Measurements from ENCODE around the gene LILRB3.

DNA sequence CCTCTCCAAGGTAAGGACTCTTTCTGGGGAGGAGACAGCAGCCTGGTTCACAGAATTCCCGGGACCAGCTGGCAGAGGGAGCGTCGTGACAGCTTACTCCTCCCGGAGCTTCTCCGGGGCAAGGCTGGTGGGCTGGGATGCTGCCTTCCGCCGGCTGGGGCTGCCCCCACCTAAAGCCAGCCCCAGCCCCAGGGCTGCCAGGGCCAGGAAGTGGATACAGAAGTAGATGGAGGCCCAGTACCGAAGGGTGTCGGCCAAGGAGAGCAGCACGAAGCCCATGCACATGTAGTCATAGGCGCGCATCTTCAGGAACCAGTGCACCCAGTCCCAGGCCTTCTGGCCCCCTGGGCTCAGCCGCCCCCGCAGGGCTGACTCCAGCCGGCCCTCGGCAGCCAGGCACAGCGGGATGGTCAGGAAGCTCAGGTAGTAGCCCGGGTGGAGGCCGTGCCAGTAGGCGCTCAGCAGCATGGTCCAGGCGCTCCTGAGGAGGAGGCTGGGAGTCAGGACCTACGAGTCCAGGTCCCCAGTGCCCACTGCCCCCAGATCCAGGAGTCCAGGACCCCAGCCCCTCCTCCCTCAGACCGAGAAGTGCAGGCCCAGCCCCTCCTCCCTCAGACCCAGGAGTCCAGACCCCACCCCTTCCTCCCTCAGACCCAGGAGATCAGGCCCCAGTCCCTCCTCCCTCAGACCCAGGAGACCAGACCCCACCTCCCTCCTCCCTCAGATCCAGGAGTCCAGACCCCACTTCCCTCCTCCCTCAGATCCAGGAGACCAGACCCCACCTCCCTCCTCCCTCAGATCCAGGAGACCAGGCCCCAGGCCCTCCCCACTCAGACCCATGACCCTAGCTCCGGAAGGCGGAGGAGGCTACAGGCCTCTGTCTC is 48.6 kb downstream of the LILRB3 start:
- no peak for TF ChIP-seq EP300 (IDR thresholded peaks at IDR 0.05)
- TF ChIP-seq POLR2A (IDR thresholded peaks at IDR 0.05), result no peak

Measured in ovary (tissue), 1 donor.